Measurements from ENCODE around the gene NMT2.

Gene NMT2

GRCh38 chr10:15092855-15093408 lies 75.6 kb downstream of the NMT2 start:
- DNase-seq (ENCODE audit: low read depth in 2 of 2), result no peak

GRCh38 chr10:15091418-15091817 lies 77.1 kb downstream of the NMT2 start:
- DNase-seq (ENCODE audit: low read depth in 2 of 2), result no peak

- peak; percentile 45 to 55 for DNase-seq (ENCODE audit: low read depth in 2 of 2)
Measured at GRCh38 chr10:15088428-15089261, 79.8 kb downstream of the NMT2 start, which contains the start of gene ACBD7. TSS of gene ACBD7 (minus strand) at chr10:15088776. CDS start at chr10:15088728, 48 bp downstream.

GRCh38 chr10:15084502-15084922 lies 84.0 kb downstream of the NMT2 start:
- no peak for DNase-seq (ENCODE audit: low read depth in 2 of 2)

- DNase-seq (ENCODE audit: low read depth in 2 of 2), result no peak
Measured at GRCh38 chr10:15083674-15084501, 84.6 kb downstream of the NMT2 start.

- no peak for DNase-seq (ENCODE audit: low read depth in 2 of 2)
Measured at GRCh38 chr10:15075421-15075820, 93.1 kb downstream of the NMT2 start.

GRCh38 chr10:15072358-15072757 lies 96.1 kb downstream of the NMT2 start:
- DNase-seq (ENCODE audit: low read depth in 2 of 2), result no peak

- no peak for DNase-seq (ENCODE audit: low read depth in 2 of 2)
Measured at GRCh38 chr10:15069230-15069629, 99.3 kb downstream of the NMT2 start.

- no peak for DNase-seq (ENCODE audit: low read depth in 2 of 2)
Measured at GRCh38 chr10:15068802-15069201, 99.7 kb downstream of the NMT2 start.

GRCh38 chr10:15067154-15067553 lies 101.3 kb downstream of the NMT2 start:
- DNase-seq (ENCODE audit: low read depth in 2 of 2), result no peak

- DNase-seq (ENCODE audit: low read depth in 2 of 2), result no peak
Measured at GRCh38 chr10:15060638-15061037, 107.9 kb downstream of the NMT2 start.

- no peak for DNase-seq (ENCODE audit: low read depth in 2 of 2)
Measured at GRCh38 chr10:15059914-15060313, 108.6 kb downstream of the NMT2 start.

- DNase-seq (ENCODE audit: low read depth in 2 of 2), result no peak
Measured at GRCh38 chr10:15058689-15059088, 109.8 kb downstream of the NMT2 start.
